SHP77 (cell line): ENCODE measurements around the gene ZNF462.

ENCODE experiments used
- DNase-seq, 2 experiments: peaks; one replicate each; lab custom pipeline; 2025; lab: John Stamatoyannopoulos, UW

ZNF462 gene

GRCh38 chr9:107008011-107008410 lies 145.0 kb downstream of the ZNF462 start:
- DNase-seq: no peak

DNA sequence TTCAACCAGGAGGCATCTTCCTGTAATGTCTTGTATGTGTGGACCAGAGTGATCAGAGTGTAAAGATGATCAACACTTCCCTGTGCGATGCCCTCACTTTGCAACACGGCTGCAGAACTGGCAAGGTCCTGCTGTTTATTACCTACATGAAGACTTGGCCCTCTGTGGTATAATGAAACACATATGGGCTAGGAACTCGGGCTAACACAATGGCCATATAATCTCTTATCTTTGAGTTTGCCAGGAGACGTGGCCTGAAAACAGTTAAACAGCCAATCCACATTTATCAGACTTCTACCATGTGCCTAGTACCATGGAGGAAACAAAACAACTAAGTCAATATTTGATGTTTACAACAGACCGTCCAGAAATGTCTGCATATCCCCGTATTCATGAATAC lies 145.5 kb downstream of the ZNF462 start:
- no peak for DNase-seq

- no peak for DNase-seq
Observed at GRCh38 chr9:107016383-107016782, 153.4 kb downstream of the ZNF462 start.

DNA sequence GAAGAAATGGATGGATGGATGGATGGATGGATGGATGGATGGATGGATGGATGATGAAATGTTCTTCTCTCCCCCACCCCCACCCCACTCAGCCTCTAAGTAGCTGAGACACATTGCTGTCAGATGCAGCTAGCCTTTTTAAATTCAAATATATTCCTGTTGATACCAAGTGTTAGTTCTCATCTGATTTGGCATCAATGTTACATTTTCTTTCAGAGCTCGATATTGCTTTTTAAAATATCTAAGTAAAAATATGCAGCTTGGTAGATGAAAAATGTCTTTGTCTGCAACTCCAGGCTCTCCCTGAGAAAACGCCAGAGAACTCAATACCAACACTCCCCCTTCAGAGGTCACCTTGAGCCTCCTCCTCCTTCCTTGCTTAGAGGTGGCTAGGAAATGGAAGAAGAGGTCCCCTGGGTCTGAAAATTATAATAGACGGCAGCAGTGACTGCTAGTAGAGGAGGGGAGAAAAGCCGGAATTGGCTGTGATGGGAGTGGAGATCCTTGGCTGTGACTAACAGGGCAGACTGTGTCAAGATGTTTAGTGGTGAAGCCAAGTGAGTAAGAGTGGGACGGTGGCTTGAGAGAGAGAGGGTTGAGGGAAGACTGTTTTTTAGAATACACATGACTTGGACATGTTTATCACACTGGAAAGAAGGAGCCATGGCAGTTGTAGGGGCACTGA lies 156.0 kb downstream of the ZNF462 start:
- no peak for DNase-seq

- no peak for DNase-seq
Observed at GRCh38 chr9:107020040-107020530, 157.1 kb downstream of the ZNF462 start.

- no peak for DNase-seq
Observed at GRCh38 chr9:107024193-107024592, 161.2 kb downstream of the ZNF462 start.

- DNase-seq: no peak
Observed at GRCh38 chr9:107025260-107026035, 162.5 kb downstream of the ZNF462 start.

- no peak for DNase-seq
Observed at GRCh38 chr9:107029146-107029545, 166.2 kb downstream of the ZNF462 start.

- no peak for DNase-seq
Observed at GRCh38 chr9:107033966-107034365, 171.0 kb downstream of the ZNF462 start.

- no peak for DNase-seq
Observed at GRCh38 chr9:107034831-107035230, 171.9 kb downstream of the ZNF462 start.

- DNase-seq: no peak
Observed at GRCh38 chr9:107036367-107036766, 173.4 kb downstream of the ZNF462 start.

- DNase-seq: no peak
Observed at GRCh38 chr9:107039542-107039941, 176.6 kb downstream of the ZNF462 start.

DNA sequence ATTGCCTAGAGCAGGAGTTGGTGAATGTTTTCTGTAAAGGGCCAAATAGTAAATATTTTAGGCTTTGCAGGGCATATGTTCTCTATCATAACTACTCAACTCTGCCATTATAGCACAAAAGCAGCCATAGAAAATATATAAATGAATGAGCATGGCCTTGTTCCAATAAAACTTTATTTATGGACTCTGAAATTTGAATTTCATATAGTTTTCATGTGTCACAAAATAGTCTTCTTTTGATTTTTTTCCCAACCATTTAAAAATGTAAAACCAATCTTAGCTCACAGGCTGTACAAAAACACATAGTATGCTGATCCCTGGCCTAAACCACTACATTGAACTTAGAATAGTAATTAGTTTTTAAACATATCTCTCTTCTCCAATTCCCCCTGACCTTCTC lies 179.6 kb downstream of the ZNF462 start:
- DNase-seq: no peak

- DNase-seq: no peak
Observed at GRCh38 chr9:107043886-107044285, 180.9 kb downstream of the ZNF462 start.

GRCh38 chr9:107044872-107045271 lies 181.9 kb downstream of the ZNF462 start:
- no peak for DNase-seq

- no peak for DNase-seq
Observed at GRCh38 chr9:107046692-107047091, 183.7 kb downstream of the ZNF462 start.

GRCh38 chr9:107049046-107049802 lies 186.3 kb downstream of the ZNF462 start:
- DNase-seq: no peak

DNA sequence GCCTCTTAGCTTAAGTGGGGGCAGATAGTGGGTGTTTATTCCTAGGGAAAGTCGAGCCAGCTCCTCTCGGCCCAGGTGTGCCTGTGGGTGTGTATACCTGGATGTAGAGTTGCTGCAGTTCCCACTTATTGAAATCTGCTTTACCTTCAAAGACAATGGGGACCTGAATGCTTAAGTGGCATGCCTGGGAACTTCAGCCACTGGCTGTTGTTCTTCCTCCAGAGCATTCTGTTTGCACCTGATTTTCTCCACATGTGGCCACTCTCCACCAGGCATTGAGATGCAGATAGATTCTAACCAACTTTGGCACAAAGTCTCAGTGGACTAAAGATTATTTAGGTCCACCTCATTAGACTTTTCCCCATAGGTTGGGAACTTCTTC lies 186.8 kb downstream of the ZNF462 start:
- no peak for DNase-seq

GRCh38 chr9:107051392-107051791 lies 188.4 kb downstream of the ZNF462 start:
- DNase-seq: no peak

DNA sequence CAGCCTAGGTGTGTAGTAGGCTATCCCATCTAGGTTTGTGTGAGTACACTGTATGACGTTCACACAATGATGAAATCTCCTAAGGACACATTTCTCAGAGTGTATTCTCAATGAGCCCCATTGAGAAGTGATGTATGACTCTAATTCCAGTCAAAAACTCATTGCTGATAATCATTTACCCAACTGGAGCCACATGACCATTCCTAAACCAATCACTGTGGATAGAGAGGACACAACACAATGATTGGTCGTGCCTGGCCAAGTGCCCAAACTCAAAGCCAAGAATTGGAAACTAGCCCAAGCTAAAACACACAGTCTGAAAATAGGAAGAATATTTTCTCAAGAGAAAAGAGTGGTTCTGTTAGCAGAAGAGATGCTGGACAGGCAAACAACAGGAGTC lies 191.2 kb downstream of the ZNF462 start:
- no peak for DNase-seq

GRCh38 chr9:107059220-107059619 lies 196.3 kb downstream of the ZNF462 start:
- DNase-seq: no peak

DNA sequence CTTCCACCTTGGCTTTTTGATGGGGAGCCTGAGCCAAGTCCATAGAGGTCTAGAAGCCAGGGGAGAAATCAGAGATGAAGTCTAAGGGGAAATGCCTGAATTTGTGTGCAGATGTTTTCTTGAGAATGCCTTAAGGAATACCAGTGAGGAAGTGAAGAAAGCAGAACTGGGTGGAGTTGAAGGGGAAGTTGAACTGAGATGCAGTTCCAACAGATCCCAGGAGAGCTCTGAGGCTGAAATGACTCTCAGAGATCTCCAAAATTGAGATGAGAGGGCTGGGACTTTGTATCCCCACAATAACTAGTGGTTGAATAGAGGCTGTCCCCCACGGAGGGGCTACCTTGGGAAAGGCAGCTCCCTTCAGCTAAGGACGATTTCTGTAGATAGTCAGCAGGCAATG lies 197.1 kb downstream of the ZNF462 start:
- DNase-seq: no peak
